Measurements from ENCODE around the gene LANCL3.
"Not testable (repeated sequence)": the region's sequence is repeated elsewhere in the genome, so short reads cannot be mapped to it uniquely, and the experiment has no call there.

The LANCL3 gene

DNA sequence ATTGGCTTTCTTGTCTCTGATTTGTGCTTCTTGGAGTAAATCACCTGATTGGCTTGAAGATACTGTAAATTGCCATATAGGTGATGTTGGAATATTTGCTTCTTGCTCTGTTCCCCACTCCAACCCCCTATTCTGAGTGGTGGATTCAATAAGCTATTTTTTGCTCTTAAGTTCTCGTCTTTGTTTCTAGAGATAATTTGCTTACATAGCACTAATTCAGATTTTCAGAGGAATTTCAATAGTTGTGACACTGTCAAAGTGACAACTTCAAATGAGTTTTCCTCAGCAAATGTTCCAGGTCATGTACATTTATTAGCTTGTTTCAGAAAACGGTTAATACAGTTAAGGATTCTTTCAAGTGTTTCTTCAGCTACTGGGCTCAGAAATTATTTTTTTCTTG, 18.6 kb downstream of the LANCL3 start:
- H3K4me1 Mint-ChIP-seq (ENCODE audit: low read depth), result no peaks in the 10 kb centered on the region

GRCh38 chrX:37594755-37595382, 23.4 kb downstream of the LANCL3 start:
- H3K36me3 Mint-ChIP-seq (ENCODE audit: low read depth), result no peaks in the 10 kb centered on the region
- no peak overlapping the region for H3K4me3 Mint-ChIP-seq
- H3K27me3 Mint-ChIP-seq (ENCODE audit: low read depth), result no peaks in the 10 kb centered on the region
- H3K4me1 Mint-ChIP-seq (ENCODE audit: low read depth), result no peaks in the 10 kb centered on the region
- no peaks in the 10 kb centered on the region for H3K9me3 Mint-ChIP-seq
- no peak overlapping the region for H3K27ac Mint-ChIP-seq

More for the DNA sequence above, 18.6 kb downstream of the LANCL3 start:
- Mint-ChIP-seq H3K36me3 (ENCODE audit: low read depth) (no peaks in the 10 kb centered on the region), H3K4me3 (no peak overlapping the region), H3K27me3 (ENCODE audit: low read depth) (no peaks in the 10 kb centered on the region), H3K9me3 (no peaks in the 10 kb centered on the region), H3K27ac (no peak overlapping the region)

DNA sequence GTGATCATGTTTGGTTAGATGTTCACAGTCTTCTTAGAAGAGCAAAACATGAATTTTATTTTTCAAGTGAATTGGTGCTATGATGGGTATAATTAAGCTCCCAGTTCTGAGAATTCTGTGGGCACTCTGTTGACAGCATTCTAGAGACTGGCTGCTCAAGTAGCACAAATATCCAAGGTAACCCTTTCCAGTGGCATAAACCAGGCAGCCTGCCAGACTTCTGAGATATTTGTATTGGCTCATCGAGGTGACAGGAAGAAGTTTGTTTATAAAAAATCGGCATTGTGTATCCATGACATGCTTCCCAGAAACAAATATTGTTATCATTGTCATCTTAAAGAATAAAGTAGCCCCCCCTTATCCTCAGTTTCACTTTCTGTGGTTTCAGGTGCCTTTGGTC, 28.3 kb downstream of the LANCL3 start:
- no peaks in the 10 kb centered on the region for H3K36me3 Mint-ChIP-seq (ENCODE audit: low read depth)
- no peak overlapping the region for H3K27ac Mint-ChIP-seq
- no peaks in the 10 kb centered on the region for H3K9me3 Mint-ChIP-seq
- no peaks in the 10 kb centered on the region for H3K4me1 Mint-ChIP-seq (ENCODE audit: low read depth)
- no peaks in the 10 kb centered on the region for H3K27me3 Mint-ChIP-seq (ENCODE audit: low read depth)
- no peak overlapping the region for H3K4me3 Mint-ChIP-seq

DNA sequence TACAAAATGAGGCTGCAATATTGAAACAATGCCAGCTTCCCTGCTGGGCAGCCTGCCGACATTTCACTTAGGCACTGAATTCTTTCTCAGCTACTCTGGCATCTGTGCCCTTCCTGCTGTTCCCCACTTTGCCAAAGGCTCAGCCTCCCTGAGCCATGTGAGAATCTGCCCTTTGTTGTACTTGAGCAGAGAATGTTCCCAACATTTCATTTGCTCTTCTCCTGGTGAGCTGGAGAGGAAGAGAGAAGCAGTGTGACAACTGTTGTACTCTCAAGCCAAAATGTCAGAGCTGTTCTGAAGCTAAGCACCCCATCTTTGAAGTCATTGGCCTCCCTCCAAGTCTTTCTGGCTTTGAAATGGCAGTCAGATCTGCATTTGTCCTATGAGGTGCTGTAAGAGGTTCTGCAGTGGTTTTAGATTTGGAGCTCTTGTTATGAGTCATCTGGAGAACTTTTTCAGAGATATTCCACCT, 32.5 kb downstream of the LANCL3 start:
- no peak overlapping the region for H3K27ac Mint-ChIP-seq
- no peak overlapping the region for H3K4me3 Mint-ChIP-seq
- no peaks in the 10 kb centered on the region for H3K9me3 Mint-ChIP-seq
- H3K4me1 Mint-ChIP-seq (ENCODE audit: low read depth), result no peaks in the 10 kb centered on the region
- H3K27me3 Mint-ChIP-seq (ENCODE audit: low read depth), result no peaks in the 10 kb centered on the region
- no peaks in the 10 kb centered on the region for H3K36me3 Mint-ChIP-seq (ENCODE audit: low read depth)

- Mint-ChIP-seq H3K27ac (no peak overlapping the region), H3K27me3 (ENCODE audit: low read depth) (no peaks in the 10 kb centered on the region), H3K4me3 (no peak overlapping the region), H3K9me3 (no peaks in the 10 kb centered on the region), H3K4me1 (ENCODE audit: low read depth) (no peaks in the 10 kb centered on the region), H3K36me3 (ENCODE audit: low read depth) (no peaks in the 10 kb centered on the region)
These were observed 35.8 kb downstream of the LANCL3 start for GRCh38 chrX:37607243-37607642.

GRCh38 chrX:37608156-37608555, 36.7 kb downstream of the LANCL3 start:
- Mint-ChIP-seq H3K27ac (no peak overlapping the region), H3K36me3 (ENCODE audit: low read depth) (no peaks in the 10 kb centered on the region), H3K4me1 (ENCODE audit: low read depth) (no peaks in the 10 kb centered on the region), H3K27me3 (ENCODE audit: low read depth) (no peaks in the 10 kb centered on the region), H3K4me3 (no peak overlapping the region), H3K9me3 (no peaks in the 10 kb centered on the region)

DNA sequence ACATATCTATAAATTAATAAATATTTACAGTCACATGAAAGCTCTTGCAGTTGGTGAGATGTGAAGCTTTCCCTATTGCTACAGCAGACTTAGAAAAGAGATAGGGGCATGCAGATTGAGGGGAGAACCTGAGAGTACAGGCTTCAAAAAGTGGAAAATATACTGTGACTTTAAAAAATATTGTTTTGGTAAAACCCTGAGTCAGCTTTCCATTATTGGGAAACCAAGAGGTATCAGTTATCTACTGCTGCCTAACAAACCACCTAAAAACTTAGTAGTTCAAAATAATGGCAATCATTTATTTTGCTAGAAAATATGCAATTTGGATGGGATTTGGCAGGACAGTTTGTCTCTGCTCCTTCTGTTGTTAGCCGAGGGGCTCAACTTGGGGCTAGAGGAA, 38.3 kb downstream of the LANCL3 start:
- no peaks in the 10 kb centered on the region for H3K27me3 Mint-ChIP-seq (ENCODE audit: low read depth)
- no peak overlapping the region for H3K4me3 Mint-ChIP-seq
- H3K4me1 Mint-ChIP-seq (ENCODE audit: low read depth), result no peaks in the 10 kb centered on the region
- H3K27ac Mint-ChIP-seq, result no peak overlapping the region
- no peaks in the 10 kb centered on the region for H3K9me3 Mint-ChIP-seq
- H3K36me3 Mint-ChIP-seq (ENCODE audit: low read depth), result no peaks in the 10 kb centered on the region

GRCh38 chrX:37613933-37614332, 42.5 kb downstream of the LANCL3 start:
- Mint-ChIP-seq H3K4me3 (no peak overlapping the region), H3K36me3 (ENCODE audit: low read depth) (no peaks in the 10 kb centered on the region), H3K27me3 (ENCODE audit: low read depth) (no peaks in the 10 kb centered on the region)

GRCh38 chrX:37627602-37628001, 56.1 kb downstream of the LANCL3 start:
- H3K36me3 Mint-ChIP-seq (ENCODE audit: low read depth), result no peaks in the 10 kb centered on the region
- H3K4me1 Mint-ChIP-seq (ENCODE audit: low read depth), result no peaks in the 10 kb centered on the region
- H3K9me3 Mint-ChIP-seq, result no peaks in the 10 kb centered on the region
- H3K4me3 Mint-ChIP-seq, result no peak overlapping the region
- H3K27ac Mint-ChIP-seq, result no peak overlapping the region
- H3K27me3 Mint-ChIP-seq (ENCODE audit: low read depth), result no peaks in the 10 kb centered on the region

More at GRCh38 chrX:37613933-37614332, 42.5 kb downstream of the LANCL3 start:
- Mint-ChIP-seq H3K4me1 (ENCODE audit: low read depth) (no peaks in the 10 kb centered on the region), H3K27ac (no peak overlapping the region), H3K9me3 (no peaks in the 10 kb centered on the region)

GRCh38 chrX:37638047-37638446, 66.6 kb downstream of the LANCL3 start:
- no peaks in the 10 kb centered on the region for H3K27me3 Mint-ChIP-seq (ENCODE audit: low read depth)
- no peaks in the 10 kb centered on the region for H3K36me3 Mint-ChIP-seq (ENCODE audit: low read depth)
- H3K9me3 Mint-ChIP-seq, result no peaks in the 10 kb centered on the region
- no peak overlapping the region for H3K27ac Mint-ChIP-seq
- H3K4me3 Mint-ChIP-seq, result no peak overlapping the region
- no peaks in the 10 kb centered on the region for H3K4me1 Mint-ChIP-seq (ENCODE audit: low read depth)

DNA sequence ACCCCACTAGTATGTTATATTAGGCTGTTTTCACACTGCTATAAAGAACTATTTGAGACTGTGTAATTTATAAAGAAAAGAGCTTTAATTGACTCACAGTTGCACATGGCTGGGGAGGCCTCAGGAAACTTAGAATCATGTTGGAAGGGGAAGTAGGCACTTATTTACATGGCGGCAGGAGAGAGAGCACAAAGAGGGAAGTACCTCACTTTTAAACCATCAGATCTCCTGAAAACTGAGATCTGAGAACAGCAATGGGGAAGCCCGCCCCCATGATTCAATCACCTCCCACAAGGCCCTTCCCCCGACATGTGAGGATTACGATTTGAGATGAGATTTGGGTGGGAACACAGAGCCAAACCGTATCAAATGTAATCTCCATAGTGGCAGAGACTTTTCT, 68.7 kb downstream of the LANCL3 start:
- H3K27ac Mint-ChIP-seq, result no peak overlapping the region
- no peaks in the 10 kb centered on the region for H3K27me3 Mint-ChIP-seq (ENCODE audit: low read depth)
- no peaks in the 10 kb centered on the region for H3K9me3 Mint-ChIP-seq
- no peaks in the 10 kb centered on the region for H3K4me1 Mint-ChIP-seq (ENCODE audit: low read depth)
- no peaks in the 10 kb centered on the region for H3K36me3 Mint-ChIP-seq (ENCODE audit: low read depth)
- no peak overlapping the region for H3K4me3 Mint-ChIP-seq

- Mint-ChIP-seq H3K36me3 (ENCODE audit: low read depth) (no peaks in the 10 kb centered on the region), H3K27ac (no peak overlapping the region), H3K9me3 (no peaks in the 10 kb centered on the region), H3K27me3 (ENCODE audit: low read depth) (peaks cover 4% of the 10 kb centered on the region), H3K4me1 (ENCODE audit: low read depth) (no peaks in the 10 kb centered on the region), H3K4me3 (no peak overlapping the region)
These were observed 70.4 kb downstream of the LANCL3 start for GRCh38 chrX:37641859-37642258.

DNA sequence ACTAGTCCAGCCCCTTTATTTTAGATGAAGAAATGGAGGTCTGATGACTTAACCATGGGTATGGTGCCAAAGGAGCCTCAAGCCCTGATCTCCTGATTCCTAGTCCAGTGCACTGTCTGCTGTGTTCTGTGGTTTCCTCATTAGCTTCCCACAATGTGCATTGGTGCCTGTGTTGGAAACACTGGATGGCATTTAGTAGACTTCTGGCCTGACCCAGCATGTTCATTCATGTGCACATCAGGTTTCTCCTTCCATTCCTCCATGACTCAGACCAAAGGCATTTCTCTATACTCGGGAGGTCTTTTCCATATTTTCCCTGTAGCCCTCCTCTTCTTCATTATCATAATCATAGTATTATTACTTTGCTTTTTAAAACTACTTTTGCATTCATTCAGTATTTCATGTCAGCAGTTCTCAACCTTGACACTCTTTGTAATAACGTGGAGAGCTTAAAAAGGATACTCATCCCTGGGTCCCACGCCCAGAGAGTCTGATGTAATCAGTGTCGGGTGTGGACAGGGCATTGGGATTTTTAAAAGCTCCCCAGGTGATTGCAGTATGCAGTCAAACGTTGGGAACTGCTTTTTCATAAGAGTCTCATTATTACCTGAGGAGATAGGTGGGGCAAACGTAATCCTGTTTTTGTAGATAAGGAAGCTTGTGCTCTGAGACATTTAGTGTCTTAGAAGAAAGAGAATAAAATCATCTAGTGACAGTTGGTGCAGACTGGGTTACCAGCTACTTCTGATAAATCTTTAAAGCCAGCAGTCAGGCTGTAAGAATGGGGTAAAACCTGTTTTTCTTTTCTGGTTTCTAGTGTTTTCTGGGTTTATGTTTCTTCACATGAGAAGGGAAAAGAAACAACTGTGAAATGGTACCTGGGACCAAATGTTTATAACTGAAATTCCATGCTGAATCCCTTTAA, 73.2 kb downstream of the LANCL3 start:
- Mint-ChIP-seq H3K9me3 (no peaks in the 10 kb centered on the region), H3K27ac (no peak overlapping the region), H3K36me3 (ENCODE audit: low read depth) (no peaks in the 10 kb centered on the region), H3K4me3 (no peak overlapping the region), H3K4me1 (ENCODE audit: low read depth) (no peaks in the 10 kb centered on the region), H3K27me3 (ENCODE audit: low read depth) (peaks cover 4% of the 10 kb centered on the region)

- H3K27ac Mint-ChIP-seq, result no peak overlapping the region
- H3K4me1 Mint-ChIP-seq (ENCODE audit: low read depth), result no peaks in the 10 kb centered on the region
- H3K4me3 Mint-ChIP-seq, result no peak overlapping the region
- no peaks in the 10 kb centered on the region for H3K9me3 Mint-ChIP-seq
- H3K36me3 Mint-ChIP-seq (ENCODE audit: low read depth), result no peaks in the 10 kb centered on the region
- peaks cover 4% of the 10 kb centered on the region for H3K27me3 Mint-ChIP-seq (ENCODE audit: low read depth)
These were observed 74.8 kb downstream of the LANCL3 start for GRCh38 chrX:37646254-37646653.

GRCh38 chrX:37650879-37651278, 79.4 kb downstream of the LANCL3 start:
- H3K36me3 Mint-ChIP-seq (ENCODE audit: low read depth); H3K4me1 Mint-ChIP-seq (ENCODE audit: low read depth); H3K27me3 Mint-ChIP-seq (ENCODE audit: low read depth); H3K27ac Mint-ChIP-seq; H3K9me3 Mint-ChIP-seq; H3K4me3 Mint-ChIP-seq: not testable (repeated sequence)

Data from T-helper 1 cell treated with Interleukin-12 subunit alpha and Interleukin-12 subunit beta and Interleukin-4 antibody, amounts not matched to agents 30 μg/mL and 1 μg/mL, for 36 hours (primary cell).